ENCODE data around the gene MZT2B.
"Not testable (repeated sequence)": the region's sequence is repeated elsewhere in the genome, so short reads cannot be mapped to it uniquely, and the experiment has no call there.

Gene MZT2B

DNA sequence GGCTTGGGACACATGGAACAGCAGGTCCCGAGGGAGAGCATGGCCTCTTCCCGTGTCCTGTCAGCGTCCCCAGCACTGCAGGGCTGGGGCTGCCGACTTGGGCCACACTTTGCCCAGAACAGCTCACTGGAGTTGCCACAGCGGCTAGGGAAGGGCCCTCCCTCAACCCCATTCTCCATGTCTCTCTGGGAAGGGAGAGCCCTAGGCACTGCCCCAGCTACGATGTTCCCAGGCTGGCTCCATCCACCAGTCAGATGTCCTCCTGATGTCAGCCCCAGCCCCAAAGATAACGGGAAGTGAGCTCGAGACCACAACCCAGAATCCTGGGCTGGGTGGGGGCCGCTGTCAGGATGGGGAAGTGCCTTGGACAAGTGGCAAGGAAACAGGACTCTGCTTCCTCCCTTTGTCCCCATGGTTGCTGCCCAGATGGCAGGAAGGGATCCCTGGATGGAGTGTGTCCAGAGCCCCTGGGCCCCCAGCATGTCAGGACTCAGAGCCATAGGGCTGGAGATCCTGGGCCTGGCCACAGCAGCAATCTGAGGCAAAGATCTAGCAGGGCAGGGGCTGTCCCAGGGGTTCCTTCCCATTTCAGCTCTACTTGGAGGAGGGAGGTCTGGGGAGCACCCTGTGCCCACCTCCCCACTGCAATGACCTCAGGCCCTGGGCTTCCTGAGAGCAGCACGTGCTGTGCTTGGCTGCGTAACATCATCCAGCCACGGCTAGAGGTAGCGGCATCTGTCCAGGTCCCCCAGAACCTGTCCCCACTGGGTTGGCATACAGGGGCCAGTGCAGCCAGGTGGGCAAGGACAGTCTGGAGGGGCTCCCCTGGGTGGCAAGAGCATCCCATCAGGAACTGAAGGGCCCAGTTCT is 39.4 kb upstream of the MZT2B start:
- H3K4me1 Mint-ChIP-seq, result peaks cover 26% of the 10 kb centered on the region
- H3K36me3 Mint-ChIP-seq (ENCODE audit: low read depth); H3K27ac Mint-ChIP-seq; DNase-seq; H3K9me3 Mint-ChIP-seq; H3K27me3 Mint-ChIP-seq (ENCODE audit: low read depth, poor library complexity): not testable (repeated sequence)
- peak overlapping the region; percentile 82 for H3K4me3 Mint-ChIP-seq

DNA sequence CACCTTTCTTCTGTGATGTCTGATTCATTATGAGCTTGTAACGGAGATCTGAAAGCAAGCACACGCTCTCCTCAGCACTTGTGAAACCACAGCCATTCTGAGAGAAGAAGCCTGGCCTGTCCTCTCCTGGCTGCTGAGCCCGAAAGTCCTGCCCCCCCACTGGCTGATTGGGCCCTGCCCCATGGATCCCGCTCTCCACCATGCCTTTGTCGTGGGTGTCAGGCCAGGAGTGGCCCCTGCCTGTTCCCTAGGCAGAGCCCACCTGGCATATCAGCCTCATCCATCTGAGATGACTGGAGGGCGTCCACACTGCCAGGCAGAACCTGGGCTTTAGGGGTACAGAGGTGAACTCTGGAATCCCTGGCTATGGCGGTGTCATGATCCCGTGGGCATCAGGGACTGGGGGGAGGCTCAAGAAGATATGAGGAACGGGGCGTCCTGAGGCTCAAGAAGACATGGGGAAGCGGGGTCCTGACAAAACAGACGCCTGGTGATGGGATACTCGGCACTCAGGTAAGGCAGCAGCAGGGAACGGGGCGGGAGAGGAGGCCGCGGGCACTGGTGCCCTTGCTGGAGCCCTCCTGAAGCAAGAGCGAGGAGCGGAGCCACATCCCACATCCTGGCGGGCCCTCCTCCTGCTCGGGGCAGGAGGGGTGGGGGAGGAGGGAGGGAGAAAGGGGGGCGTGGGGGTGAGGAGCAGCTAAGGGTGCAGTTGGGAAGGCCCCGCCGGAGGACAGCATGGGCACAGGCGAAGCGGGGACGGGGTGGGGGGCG is 38.6 kb upstream of the MZT2B start:
- peak; percentile 42 for DNase-seq
- Mint-ChIP-seq H3K4me1 (peaks cover 34% of the 10 kb centered on the region), H3K27ac (peak overlapping the region; percentile 45), H3K4me3 (peak overlapping the region; percentile 85)
- not testable (repeated sequence) for H3K36me3 Mint-ChIP-seq (ENCODE audit: low read depth); H3K27me3 Mint-ChIP-seq (ENCODE audit: low read depth, poor library complexity); H3K9me3 Mint-ChIP-seq

GRCh38 chr2:130145006-130145414 is 37.1 kb upstream of the MZT2B start, which contains the start of gene CCDC74B:
Gene CCDC74B, minus strand, starts transcription at chr2:130145112. Its CDS starts 116 bp downstream, at chr2:130144996.
- DNase-seq, result peak; percentile 81
- H3K27me3 Mint-ChIP-seq (ENCODE audit: low read depth, poor library complexity); H3K36me3 Mint-ChIP-seq (ENCODE audit: low read depth); H3K9me3 Mint-ChIP-seq: not testable (repeated sequence)
- Mint-ChIP-seq H3K4me1 (peaks cover 39% of the 10 kb centered on the region), H3K27ac (peak within 1 kb of the TSS; percentile 96), H3K4me3 (peak within 1 kb of the TSS; percentile 85)

GRCh38 chr2:130148515-130148914 is 33.5 kb upstream of the MZT2B start:
- not testable (repeated sequence) for H3K9me3 Mint-ChIP-seq; H3K36me3 Mint-ChIP-seq (ENCODE audit: low read depth); H3K4me3 Mint-ChIP-seq; DNase-seq; H3K27me3 Mint-ChIP-seq (ENCODE audit: low read depth, poor library complexity)
- peaks cover 32% of the 10 kb centered on the region for H3K4me1 Mint-ChIP-seq
- H3K27ac Mint-ChIP-seq, result peak overlapping the region; percentile 66

DNA sequence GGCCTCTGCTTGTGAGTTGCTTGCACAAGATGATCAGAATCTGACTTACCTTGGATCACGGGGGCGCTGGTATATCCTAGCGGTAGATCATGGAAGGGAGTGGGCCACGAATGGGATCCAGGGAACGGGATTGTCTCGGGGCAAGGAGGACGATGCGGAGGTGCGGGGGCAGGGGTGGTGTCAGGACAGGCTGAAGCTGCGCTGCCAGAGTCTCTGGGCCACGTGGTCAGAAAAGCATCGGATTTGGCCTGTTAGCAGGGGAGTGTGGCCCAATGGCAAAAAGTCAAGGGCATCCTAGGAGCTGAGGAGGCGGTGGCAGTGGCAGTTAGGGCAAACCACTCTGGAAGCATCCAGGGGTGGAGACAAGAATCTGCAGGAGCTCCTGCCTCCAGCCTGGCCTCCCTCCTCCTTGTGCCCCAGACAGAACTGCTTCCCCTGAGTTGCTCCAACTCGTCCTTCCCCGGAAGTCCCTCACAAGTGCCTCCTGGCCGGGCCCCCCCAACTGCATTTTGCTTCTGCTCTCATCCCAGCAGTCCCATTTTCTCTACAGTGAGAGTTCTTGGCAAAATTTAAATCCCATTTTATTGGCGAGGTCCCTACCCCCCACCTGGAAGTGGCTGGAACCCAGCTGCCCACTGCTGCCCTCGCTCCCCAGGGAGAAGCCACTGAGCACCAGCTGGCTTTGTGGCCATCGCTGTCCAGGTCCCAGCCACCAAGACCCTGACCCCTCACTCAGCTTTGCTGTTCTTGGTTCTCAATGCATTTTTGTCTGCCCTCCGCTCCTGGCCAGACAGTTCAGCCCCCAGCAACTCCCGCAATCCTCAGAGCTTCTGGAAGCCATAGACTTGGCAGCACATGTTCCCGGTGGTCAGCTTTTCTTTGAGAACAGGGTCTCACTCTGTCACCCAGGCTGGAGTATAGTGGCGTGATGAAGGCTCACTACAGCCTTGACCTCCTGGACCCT is 31.6 kb upstream of the MZT2B start:
- peak overlapping the region; percentile 81 for H3K27ac Mint-ChIP-seq
- H3K36me3 Mint-ChIP-seq (ENCODE audit: low read depth), result peaks cover 4% of the 10 kb centered on the region

DNA sequence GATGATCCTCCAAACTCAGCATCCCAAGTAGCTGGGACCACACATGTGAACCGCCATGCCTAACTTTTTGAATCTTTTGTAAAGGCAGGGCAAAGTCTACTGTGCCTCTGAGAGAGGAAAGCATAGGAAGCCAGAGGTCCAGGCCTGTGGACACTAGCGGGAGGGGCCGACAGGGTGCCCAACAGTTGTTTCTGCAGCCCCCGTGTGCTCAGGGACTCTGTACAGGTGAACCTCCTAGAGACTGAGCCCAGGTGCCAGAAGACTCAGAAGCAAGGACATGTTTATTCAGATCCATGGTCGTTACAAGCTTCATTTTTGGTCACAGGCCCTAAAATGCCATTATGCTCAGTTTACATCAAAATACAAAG is 30.9 kb upstream of the MZT2B start:
- not testable (repeated sequence) for DNase-seq; H3K36me3 Mint-ChIP-seq (ENCODE audit: low read depth); H3K27me3 Mint-ChIP-seq (ENCODE audit: low read depth, poor library complexity); H3K27ac Mint-ChIP-seq; H3K9me3 Mint-ChIP-seq; H3K4me3 Mint-ChIP-seq
- peaks cover 22% of the 10 kb centered on the region for H3K4me1 Mint-ChIP-seq

More for the DNA sequence above, 31.6 kb upstream of the MZT2B start:
- Mint-ChIP-seq H3K4me1 (peaks cover 26% of the 10 kb centered on the region), H3K9me3 (no peaks in the 10 kb centered on the region), H3K4me3 (no peak overlapping the region), H3K27me3 (ENCODE audit: low read depth, poor library complexity) (peaks cover 3% of the 10 kb centered on the region)
- DNase-seq, result no peak
- TF ChIP-seq CTCF (IDR thresholded peaks at IDR 0.05), result no peak

GRCh38 chr2:130152136-130152815 is 29.8 kb upstream of the MZT2B start:
- not testable (repeated sequence) for H3K36me3 Mint-ChIP-seq (ENCODE audit: low read depth); H3K27me3 Mint-ChIP-seq (ENCODE audit: low read depth, poor library complexity); H3K27ac Mint-ChIP-seq; H3K4me3 Mint-ChIP-seq; DNase-seq; H3K9me3 Mint-ChIP-seq
- peaks cover 16% of the 10 kb centered on the region for H3K4me1 Mint-ChIP-seq

DNA sequence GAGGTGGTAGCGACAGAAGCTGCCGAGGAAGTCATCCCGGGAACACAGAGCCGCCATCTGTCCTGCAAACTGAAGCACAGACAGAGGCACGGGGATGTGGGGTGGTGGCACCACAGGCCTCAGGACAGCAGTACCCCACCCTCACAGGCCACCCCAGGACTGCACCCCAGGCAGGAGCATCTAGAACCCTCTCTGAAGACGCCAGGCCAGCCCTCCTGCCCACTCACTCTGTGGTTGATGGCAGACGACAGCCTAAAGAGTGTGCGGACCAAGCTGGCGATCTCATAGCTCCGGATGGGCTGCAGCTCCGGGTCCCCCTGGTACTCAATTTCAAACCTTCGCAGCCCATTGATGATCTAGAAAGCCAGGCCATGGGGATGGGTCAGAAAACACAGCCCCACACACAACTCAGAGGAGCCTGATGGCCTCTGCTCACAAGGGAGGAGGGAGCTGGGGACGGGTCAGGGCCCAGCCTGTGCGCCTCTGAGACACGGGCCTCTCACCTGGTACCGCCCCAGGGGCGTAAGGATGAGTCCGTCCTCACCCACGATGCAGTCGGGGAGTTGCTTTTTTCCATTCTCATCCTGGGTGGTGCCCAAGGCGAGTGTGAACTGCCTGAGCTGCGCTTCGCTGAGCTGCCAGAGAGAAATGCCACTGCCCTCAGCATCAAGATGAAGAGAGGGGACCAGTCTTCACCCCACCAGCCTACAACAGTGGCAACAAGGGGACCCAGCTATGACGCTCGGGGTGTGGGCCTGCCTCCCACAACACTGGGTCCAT is 29.1 kb upstream of the MZT2B start:
- Mint-ChIP-seq H3K27ac (peak overlapping the region; percentile 36), H3K4me1 (peaks cover 9% of the 10 kb centered on the region), H3K9me3 (no peaks in the 10 kb centered on the region), H3K36me3 (ENCODE audit: low read depth) (peaks cover 4% of the 10 kb centered on the region), H3K27me3 (ENCODE audit: low read depth, poor library complexity) (peaks cover 3% of the 10 kb centered on the region), H3K4me3 (no peak overlapping the region)
- no peak for TF ChIP-seq CTCF (IDR thresholded peaks at IDR 0.05)
- DNase-seq, result no peak

DNA sequence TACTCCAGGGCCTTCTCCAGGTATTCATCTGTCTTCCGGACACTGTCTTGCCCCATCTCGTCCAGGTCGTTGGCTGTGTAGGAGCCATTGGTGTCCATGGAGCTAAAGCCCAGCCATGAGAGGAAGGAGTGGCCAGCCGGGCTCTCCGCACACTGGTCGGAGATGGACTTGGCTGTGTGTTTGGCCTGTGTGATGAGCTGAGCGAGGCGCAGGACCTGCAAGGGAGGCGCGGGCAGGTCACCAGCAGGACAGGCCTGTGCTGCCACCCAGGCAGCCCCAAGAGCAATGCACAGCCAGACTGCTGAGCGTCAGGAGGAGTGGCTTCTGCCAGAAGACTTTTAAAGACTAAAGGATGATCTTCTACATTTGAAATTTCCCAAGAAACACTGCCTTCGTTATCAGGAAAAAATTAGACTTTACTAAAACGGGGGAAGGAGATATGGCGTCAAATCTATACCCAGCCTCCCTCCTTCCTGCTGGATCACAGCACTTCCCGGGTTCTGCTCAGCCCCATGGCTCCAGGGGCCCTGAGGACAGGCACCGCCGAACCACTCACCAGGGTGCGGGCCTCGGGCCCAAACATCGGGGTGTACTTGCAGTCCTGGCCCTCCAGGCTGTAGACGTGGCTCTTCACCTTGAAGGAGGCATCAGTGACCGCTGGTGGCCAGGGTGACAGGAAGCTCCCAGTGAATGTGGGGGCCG is 28.2 kb upstream of the MZT2B start:
- not testable (repeated sequence) for H3K36me3 Mint-ChIP-seq (ENCODE audit: low read depth); H3K4me3 Mint-ChIP-seq

GRCh38 chr2:130154423-130154770 is 27.7 kb upstream of the MZT2B start:
- H3K9me3 Mint-ChIP-seq; H3K27ac Mint-ChIP-seq; H3K36me3 Mint-ChIP-seq (ENCODE audit: low read depth); H3K27me3 Mint-ChIP-seq (ENCODE audit: low read depth, poor library complexity); DNase-seq; H3K4me3 Mint-ChIP-seq; H3K4me1 Mint-ChIP-seq: not testable (repeated sequence)

More for the DNA sequence above, 28.2 kb upstream of the MZT2B start:
- not testable (repeated sequence) for H3K27ac Mint-ChIP-seq; H3K9me3 Mint-ChIP-seq; H3K4me1 Mint-ChIP-seq; H3K27me3 Mint-ChIP-seq (ENCODE audit: low read depth, poor library complexity); DNase-seq
